LHCN-M2 (cell line): ENCODE results near the gene KCTD12. TPM values are rescaled to one million over a fixed set of nuclear protein-coding genes. Genes with fewer than 3 reads are reported as not detected.

Experiments used
- DNase-seq: peaks from one replicate; pipeline ENCODE4 v3.0.0-alpha.2; 2012; ENCODE audit warnings: low read depth
- total RNA-seq: library from RNA; depleted of rRNA; stranded (reverse); fragments of >200 nt; gene quantifications from 2 replicates; pipeline ENCODE4 v1.2.3, GENCODE V29; 2014; rRNA removed

The KCTD12 gene
- total RNA-seq, 1 experiment from 2014 or later: 137 TPM

DNA sequence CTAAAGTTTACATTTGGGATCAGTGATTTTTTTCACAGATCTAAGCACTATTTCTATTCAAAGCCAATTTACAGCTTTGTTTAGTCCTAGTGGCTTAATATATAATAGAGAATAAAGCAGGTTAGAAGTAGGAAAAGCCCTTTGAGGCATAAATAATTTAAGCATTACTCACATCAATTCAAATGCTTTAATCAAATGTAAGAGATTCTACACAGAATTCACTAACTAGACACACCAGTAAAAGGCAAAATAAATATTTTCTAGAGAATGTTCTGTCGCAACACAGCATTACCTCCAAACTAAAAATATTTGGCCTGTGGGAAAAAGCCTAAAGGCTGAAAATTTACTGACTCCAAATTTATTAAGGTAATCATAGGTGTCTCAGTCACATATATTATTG, 31.3 kb downstream of the KCTD12 start:
- DNase-seq: peak; percentile 43

DNA sequence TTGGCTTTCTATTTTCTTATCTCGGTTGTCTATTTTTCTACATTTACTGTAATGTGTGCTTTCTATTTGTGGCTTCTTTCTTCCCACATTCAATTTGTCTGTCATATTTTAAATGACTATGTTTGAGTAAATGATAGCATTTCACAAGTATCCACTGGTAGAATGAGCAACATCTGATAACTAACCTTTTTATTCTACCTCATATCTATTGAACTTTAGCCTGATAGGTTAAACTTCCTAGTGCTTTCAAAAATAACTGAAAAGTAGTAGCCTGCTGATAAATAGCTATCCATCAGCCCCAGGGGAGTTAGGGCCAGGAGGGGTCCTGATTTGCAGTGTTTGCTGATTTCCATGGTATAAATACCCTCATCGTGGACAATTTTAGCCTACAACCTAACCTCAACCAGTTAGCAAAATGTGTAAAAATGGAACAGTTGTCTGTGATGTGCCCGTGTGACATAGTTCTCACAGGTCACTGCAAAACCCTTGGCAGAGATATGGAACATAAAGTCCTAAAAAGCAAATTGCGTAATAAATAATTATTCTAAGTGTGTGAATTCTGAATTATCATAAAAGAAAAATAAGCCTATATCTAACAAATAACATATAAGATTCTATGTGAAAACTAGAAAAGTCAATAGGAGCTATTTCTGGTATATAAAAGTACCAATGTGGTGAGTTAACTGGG, 32.1 kb downstream of the KCTD12 start:
- peak; percentile 39 for DNase-seq

DNA sequence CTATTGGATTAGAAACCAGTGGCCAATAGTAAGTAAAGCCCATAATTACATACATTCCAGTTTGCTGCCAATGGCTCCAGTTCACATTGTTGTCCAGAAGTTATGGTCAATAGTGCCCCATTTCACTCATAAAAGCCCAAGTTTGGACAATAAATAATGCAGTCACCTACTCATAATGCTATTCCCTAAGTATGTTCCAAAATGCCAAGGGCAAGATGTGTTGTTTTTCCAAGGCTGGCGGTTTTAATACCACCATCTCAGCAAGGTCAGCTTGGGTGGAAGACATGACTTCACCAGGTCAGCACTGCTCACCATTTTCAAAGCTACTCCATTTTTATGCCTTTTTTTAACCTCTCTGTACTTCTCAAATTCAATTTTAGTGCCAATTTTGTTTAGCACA, 32.7 kb downstream of the KCTD12 start:
- peak; percentile 62 for DNase-seq

DNA sequence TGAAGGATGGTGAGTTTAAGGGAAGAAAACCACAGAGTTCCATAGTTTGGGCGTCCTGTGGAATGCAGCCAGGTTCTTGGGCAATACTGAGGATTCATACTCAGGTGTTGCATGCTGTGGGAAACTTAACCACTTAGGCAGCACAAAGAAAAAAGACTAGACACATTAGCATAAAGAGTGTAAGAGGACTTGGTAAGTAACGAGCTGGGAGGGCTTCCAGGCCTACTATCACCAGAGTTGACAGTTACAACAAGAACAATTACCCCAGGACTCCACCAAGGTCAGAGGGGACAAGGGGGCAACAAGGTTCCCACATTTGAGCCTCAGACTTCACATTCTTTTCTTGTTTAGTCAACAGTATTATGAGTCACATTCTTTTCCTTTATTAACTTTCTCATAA, 33.2 kb downstream of the KCTD12 start:
- DNase-seq: peak; percentile 73

DNA sequence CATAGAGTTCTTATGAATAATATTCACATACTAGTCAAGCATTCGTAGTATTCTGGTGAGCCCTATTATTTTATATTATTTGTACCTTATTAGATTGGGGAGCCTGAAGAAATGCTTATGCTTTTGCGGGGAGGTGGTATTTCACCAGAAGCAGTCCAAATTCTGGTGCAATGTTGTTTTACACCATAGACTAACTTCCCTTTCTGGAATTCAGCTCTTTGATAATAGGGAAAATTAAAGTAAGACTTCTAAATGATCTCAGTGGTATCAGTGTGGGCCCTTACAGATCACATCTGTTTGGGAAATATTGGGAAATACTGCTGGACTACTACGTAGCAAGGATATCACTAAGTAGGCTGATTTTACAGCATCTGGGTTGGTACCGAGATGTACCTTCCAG, 34.2 kb downstream of the KCTD12 start:
- DNase-seq: no peak

DNA sequence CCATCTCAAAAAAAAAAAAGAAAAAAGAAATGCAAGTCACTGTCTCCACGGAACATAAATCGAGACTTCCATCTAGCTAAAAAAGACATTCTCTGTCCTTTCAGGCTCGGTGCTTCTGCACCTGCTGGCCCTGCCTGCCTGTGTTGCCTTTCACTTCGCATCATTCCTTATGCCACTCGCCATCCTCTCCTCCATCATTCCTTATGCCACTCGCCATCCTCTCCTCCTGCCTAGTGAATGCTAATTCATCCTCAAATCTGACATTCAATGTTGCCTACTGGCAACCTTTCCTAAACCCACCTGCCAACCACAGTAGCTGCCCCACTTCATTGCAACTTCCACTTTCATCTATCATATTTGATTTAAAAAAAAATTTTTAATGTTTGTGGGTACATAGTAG, 36.7 kb downstream of the KCTD12 start:
- DNase-seq: no peak

DNA sequence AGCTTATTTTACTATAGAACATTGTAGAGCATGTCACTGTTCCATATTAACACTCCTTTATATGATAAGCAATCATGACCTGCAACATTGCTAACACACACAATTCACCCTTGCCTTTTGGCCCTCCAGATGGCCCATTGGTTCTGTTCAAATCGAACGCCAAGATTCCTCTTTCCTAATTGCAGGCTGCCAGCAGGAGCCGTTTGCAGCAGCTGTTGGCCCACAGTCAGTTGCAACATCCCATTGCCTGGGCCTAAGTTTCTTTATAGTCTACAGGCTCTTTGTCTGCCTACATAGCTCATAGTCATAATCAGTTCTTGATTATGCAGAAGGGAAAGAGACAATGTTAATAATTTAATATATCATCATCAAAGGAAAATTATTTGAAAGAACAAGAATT, 37.6 kb downstream of the KCTD12 start:
- peak; percentile 86 for DNase-seq

DNA sequence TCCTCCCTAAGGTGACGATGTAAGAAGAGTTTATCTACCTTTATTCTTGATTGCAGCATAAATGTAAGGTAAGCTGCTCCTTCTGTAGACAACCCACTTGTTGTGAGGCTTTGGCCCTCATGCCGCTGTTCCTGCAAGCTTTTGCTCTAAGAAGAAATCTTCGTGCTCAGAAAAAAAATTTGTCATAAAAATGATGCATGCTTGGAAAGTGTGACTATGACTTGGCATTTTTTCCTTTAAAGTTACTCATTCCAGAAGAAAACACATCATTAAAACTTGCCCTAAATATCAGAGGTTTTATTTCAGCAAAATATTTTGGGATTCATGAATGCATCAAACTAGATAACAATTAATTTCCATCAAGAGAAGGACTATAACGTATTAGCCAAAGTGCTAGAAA, 39.8 kb downstream of the KCTD12 start:
- DNase-seq: peak; percentile 30

DNA sequence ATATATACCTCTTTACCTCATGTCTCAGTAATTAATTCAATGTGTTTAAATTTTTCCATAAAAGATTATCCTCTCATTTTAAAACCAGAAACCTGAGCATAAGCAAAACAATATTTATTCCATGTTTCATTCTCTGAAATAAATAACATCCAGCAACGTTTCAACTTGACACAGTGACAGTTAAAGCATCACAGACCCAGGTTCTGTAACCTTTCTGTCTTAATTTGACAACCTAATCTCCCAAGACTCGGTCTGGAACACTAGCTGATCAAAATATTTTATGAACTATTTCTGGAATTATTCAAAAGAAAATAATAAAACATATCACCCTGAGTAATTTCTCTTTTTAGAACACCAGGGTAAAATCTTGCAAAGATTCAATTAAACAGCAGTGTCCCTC, 40.3 kb downstream of the KCTD12 start:
- DNase-seq: no peak

DNA sequence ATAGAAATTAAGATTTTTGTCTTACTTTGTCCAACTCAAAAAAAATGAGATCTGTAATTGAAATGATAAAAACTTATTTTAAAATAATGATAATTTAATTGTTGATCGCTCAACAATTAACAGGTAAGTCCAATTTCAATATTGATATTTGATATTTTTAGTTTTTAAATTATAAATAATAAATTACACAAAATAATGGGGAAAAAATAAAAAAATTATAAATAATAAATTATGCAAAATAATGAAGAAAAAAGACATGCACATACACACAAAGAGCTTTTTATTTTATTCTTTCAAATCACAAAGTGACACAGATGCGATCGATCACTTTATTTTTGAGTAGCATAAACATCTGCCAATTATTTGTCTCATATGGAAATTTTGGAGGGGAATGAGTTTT, 40.8 kb downstream of the KCTD12 start:
- DNase-seq: no peak

DNA sequence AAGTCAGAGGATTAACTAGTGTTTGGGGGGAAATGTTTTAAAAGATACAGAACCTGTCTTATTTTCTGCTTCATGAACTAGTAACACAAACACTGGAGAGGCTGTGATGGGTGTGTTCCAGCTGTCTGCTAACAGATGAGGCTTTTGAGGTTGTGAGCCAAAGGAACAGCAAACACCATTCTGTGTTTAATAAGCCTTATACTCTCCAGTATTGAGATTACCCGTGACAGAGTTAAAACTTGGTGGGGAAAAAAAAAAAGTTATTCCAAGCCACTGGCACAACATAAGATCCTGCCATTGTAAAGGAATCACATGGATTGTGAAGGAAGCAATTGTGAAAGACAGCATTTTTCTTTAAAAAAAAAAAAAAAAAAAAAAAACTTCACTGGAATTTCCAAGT, 48.4 kb downstream of the KCTD12 start:
- peak; percentile 80 for DNase-seq

DNA sequence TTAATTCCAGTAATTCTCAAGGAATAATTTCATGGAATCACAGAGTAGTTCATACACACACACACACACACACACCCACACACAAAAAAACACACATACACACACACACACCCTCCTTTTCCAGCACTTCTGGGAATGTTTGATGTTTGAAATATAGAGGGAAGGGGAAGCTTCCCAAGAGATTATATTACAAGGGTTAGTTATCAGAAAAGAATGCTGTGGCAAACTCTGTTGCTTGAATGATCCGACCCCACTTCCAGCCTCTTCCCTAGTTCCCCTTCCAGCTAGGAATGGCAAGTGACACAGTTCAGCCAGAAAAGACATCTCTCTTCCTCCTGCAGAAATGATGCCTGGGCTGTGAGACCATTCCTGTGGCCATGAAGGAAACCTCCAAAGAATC, 49.9 kb downstream of the KCTD12 start:
- peak; percentile 80 for DNase-seq

DNA sequence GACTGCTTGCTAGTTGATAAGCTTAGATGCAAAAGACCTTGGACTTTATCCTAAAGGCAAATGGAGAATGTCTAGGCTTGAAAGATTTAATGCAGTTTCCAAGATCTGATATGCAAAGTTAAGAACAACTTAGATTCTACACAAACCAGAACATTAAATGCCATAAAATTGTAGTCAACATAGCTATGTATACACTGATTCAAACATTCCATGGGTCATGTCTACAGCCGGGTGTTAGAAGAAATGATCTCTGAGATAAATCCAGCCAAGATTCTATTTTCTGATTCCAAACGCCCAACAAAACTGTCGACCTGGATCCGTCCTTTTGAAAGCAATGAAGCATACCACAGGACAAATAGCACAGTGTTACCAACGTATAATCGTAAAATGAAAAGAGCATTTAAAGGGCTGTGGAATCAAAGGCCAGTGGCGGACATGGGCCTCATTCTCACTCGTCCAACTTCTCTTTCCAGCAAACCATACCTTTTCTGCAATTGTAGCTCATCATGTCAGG, 52.7 kb downstream of the KCTD12 start:
- DNase-seq: no peak

DNA sequence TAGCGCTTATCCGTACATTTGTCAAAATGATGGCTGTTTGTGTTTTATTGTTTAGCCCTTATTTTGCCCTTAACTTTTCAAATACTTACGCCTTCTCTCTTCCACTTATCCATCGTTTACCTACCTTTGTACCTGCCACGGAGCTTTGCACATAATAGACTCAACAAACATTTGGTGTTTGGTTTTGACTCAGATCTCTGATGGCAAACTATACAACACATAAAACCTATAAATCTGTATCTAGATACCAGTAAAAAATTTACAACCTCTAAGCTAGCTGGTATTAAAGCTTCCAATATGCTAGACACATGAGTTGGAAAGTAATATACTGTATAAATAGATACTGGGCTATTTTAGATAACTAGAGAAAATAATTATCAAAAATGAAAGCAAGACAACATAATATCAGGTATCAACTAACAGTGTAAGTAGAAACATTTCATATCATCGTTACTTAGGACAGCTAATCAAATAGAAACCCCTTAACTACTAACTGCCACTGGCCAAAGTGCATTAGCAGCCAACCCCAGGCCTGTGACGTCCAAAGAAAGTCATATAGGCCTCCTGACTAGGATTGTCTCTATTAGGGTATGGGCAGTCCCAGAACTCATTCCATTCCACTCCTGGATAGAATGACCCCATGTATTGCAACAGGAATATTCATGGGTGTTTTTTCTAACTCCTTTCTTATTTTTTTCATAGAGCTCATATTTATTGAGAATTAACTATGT, 53.8 kb downstream of the KCTD12 start:
- no peak for DNase-seq

DNA sequence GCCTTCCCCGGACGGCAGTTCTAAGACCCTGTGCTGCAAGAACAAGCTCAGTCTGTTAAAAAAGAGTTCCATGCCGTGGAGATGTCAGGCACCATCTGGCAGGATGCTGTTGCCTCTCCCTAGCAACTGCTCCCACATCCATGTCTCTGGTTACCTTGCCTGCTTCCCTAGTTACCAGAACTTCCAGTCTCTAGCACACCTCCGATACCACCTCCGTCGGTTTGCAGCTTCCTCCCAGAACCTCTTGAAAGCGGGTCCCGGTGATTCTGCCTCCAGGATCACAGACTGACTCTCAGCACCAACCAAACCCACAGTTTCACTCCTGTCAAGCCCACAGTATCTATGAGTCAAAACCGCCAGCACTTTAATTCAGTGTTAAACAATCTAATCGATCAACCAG, 55.4 kb downstream of the KCTD12 start:
- DNase-seq: no peak

Other genes with a start within 250 kb of the KCTD12 start
- not detected in 2 replicates for gene ACOD1, start 62.1 kb upstream of the KCTD12 start, total RNA-seq
- gene CLN5, start 105.7 kb upstream of the KCTD12 start, total RNA-seq: 28.5 and 30.7 TPM in 2 replicates
- 39.1 and 44.1 TPM in 2 replicates for gene FBXL3, start 140.8 kb upstream of the KCTD12 start, total RNA-seq